Activated CD4-positive, alpha-beta T cell treated with anti-CD3 and anti-CD28 coated beads, Interleukin-2, amount 50 U/mL, for 24 hours (primary cell): Measurements from ENCODE around the gene CCDC83.
"Not testable (repeated sequence)": the region's sequence is repeated elsewhere in the genome, so short reads cannot be mapped to it uniquely, and the experiment has no call there.

Experiments used
- DNase-seq, 2 donors: peaks; one replicate each; pipeline ENCODE4 v3.0.0-alpha.2; 2020; ENCODE audit warnings: low read depth in 1 of 2, low spot score in 1 of 2

Gene CCDC83

GRCh38 chr11:85939099-85940015, 84.2 kb downstream of the CCDC83 start:
- DNase-seq, result no peak

GRCh38 chr11:85941380-85941973, 86.3 kb downstream of the CCDC83 start:
- peak in 1 of 2 donors; percentile 24 for DNase-seq

- DNase-seq, result no peak
Measured at GRCh38 chr11:85945296-85945695, 90.1 kb downstream of the CCDC83 start.

GRCh38 chr11:85945788-85946187, 90.6 kb downstream of the CCDC83 start:
- DNase-seq, result no peak

GRCh38 chr11:85946221-85946620, 91.0 kb downstream of the CCDC83 start:
- no peak for DNase-seq

GRCh38 chr11:85947431-85948272, 92.5 kb downstream of the CCDC83 start:
- peak in 1 of 2 donors; percentile 29 for DNase-seq

- no peak for DNase-seq
Measured at GRCh38 chr11:85948884-85949283, 93.7 kb downstream of the CCDC83 start.

- no peak for DNase-seq
Measured at GRCh38 chr11:85949798-85950197, 94.6 kb downstream of the CCDC83 start.

- DNase-seq, result no peak
Measured at GRCh38 chr11:85950317-85951048, 95.3 kb downstream of the CCDC83 start.

- no peak for DNase-seq
Measured at GRCh38 chr11:85951049-85951405, 95.8 kb downstream of the CCDC83 start.

GRCh38 chr11:85951428-85952107, 96.4 kb downstream of the CCDC83 start:
- DNase-seq, result no peak

- not testable (repeated sequence) for DNase-seq
Measured at GRCh38 chr11:85952108-85952485, 96.9 kb downstream of the CCDC83 start.

- DNase-seq, result no peak
Measured at GRCh38 chr11:85953491-85954143, 98.4 kb downstream of the CCDC83 start.

- DNase-seq, result no peak
Measured at GRCh38 chr11:85955531-85955930, 100.3 kb downstream of the CCDC83 start.

- DNase-seq, result no peak
Measured at GRCh38 chr11:85960678-85961077, 105.5 kb downstream of the CCDC83 start.

GRCh38 chr11:85961130-85961529, 105.9 kb downstream of the CCDC83 start:
- DNase-seq, result no peak

- DNase-seq, result no peak
Measured at GRCh38 chr11:85961930-85962363, 106.8 kb downstream of the CCDC83 start.

GRCh38 chr11:85965202-85965601, 110.0 kb downstream of the CCDC83 start:
- no peak for DNase-seq

GRCh38 chr11:85967457-85967856, 112.3 kb downstream of the CCDC83 start:
- no peak for DNase-seq
